CD8-positive, alpha-beta memory T cell (primary cell): ENCODE results near the gene SERPINA7. TPM values are rescaled to one million over a fixed set of nuclear protein-coding genes. Genes with fewer than 3 reads are reported as not detected.

Experiments
- CTCF ChIA-PET: fragments of 350-600 bp; sonication (Branson Sonifier 250); formaldehyde crosslinking; loops from one replicate; lab custom pipeline; 2021; ENCODE audit warnings: antibody characterized with exemption; lab: Charles Lee
- POLR2A ChIA-PET: fragments of 350-600 bp; sonication (Branson Sonifier 250); formaldehyde crosslinking; loops from one replicate; lab custom pipeline; 2021; ENCODE audit warnings: antibody characterized with exemption; lab: Charles Lee
- DNase-seq, 5 donors: peaks; one replicate each; pipeline versions ENCODE4 v3.0.0 to v3.0.0-alpha.2; 2020 to 2022; ENCODE audit warnings: mixed read lengths in 1 of 5
- H3K27ac ChIP-seq: one replicate; pipeline ENCODE4 v1.7.0; 2013; ENCODE audit warnings: low read depth, mild to moderate bottlenecking, low read length, moderate library complexity
- H3K27me3 ChIP-seq: 2 replicates; pipeline ENCODE4 v1.7.0; 2013; ENCODE audit warnings: low read length, mild to moderate bottlenecking; ENCODE audit not compliant: insufficient read depth, poor library complexity, severe bottlenecking
- H3K36me3 ChIP-seq: 2 replicates; pipeline ENCODE4 v1.7.0; 2013; ENCODE audit warnings: mild to moderate bottlenecking, low read length, moderate library complexity; ENCODE audit not compliant: insufficient read depth
- H3K4me1 ChIP-seq: 2 replicates; pipeline ENCODE4 v1.7.0; 2013; ENCODE audit warnings: mild to moderate bottlenecking, low read length, moderate library complexity; ENCODE audit not compliant: insufficient read depth
- H3K4me3 ChIP-seq: 2 replicates; pipeline ENCODE4 v1.7.0; 2013; ENCODE audit warnings: mild to moderate bottlenecking, low read length
- H3K9me3 ChIP-seq: 2 replicates; pipeline ENCODE4 v1.7.0; 2013; ENCODE audit warnings: mild to moderate bottlenecking, low read length
- H3K27ac Mint-ChIP-seq, 8 donors: one replicate each; pipeline ENCODE4 v1.8.0; 2020 to 2021; ENCODE audit warnings: mixed read lengths in 8 of 8, mild to moderate bottlenecking in 6 of 8, inconsistent platforms in 3 of 8, moderate library complexity in 3 of 8
- H3K27me3 Mint-ChIP-seq, 2 donors: one replicate each; pipeline ENCODE4 v1.8.0; 2020 to 2021; ENCODE audit warnings: mixed read lengths in 2 of 2, mild to moderate bottlenecking in 1 of 2, moderate library complexity in 1 of 2
- H3K36me3 Mint-ChIP-seq, 3 donors: one replicate each; pipeline ENCODE4 v1.8.0; 2020 to 2021; ENCODE audit warnings: mixed read lengths in 3 of 3, inconsistent platforms in 1 of 3, mild to moderate bottlenecking in 1 of 3
- H3K4me1 Mint-ChIP-seq, 3 donors: one replicate each; pipeline ENCODE4 v1.8.0; 2020 to 2021; ENCODE audit warnings: mixed read lengths in 3 of 3, inconsistent platforms in 1 of 3, mild to moderate bottlenecking in 1 of 3
- H3K4me3 Mint-ChIP-seq, 7 donors: one replicate each; pipeline ENCODE4 v1.8.0; 2020 to 2021; ENCODE audit warnings: mixed read lengths in 7 of 7, mild to moderate bottlenecking in 6 of 7, moderate library complexity in 4 of 7, inconsistent platforms in 2 of 7
- H3K9me3 Mint-ChIP-seq, 5 donors: one replicate each; pipeline ENCODE4 v1.8.0; 2020 to 2022; ENCODE audit warnings: mixed read lengths in 5 of 5, mild to moderate bottlenecking in 3 of 5, moderate library complexity in 2 of 5, inconsistent platforms in 1 of 5
- polyA plus RNA-seq: library from polyadenylated mRNA; unstranded; fragments of 300-500 nt; fragmentation: Illumina TruSeq; gene quantifications from one replicate; pipeline ENCODE4 v1.2.3, GENCODE V29; 2021
- total RNA-seq, 2 experiments: library from RNA; stranded (reverse); gene quantifications; one replicate each; pipeline ENCODE4 v1.2.3, GENCODE V29; 2021

SERPINA7 gene
- total RNA-seq, result not detected
- not detected for polyA plus RNA-seq

- DNase-seq, result no peak
- peaks cover 0 to 5% of the 10 kb centered on the region in 2 donors for H3K27me3 Mint-ChIP-seq
- POLR2A ChIA-PET, result no interaction called here
- no peaks in the 10 kb centered on the region for H3K9me3 ChIP-seq
- no peak within 1 kb of the TSS for H3K27ac ChIP-seq
- no peaks in the 10 kb centered on the region for H3K36me3 ChIP-seq
- no peaks in the 10 kb centered on the region for H3K27me3 ChIP-seq
- no peak within 1 kb of the TSS for H3K4me3 ChIP-seq
- no peaks in the 10 kb centered on the region for H3K4me1 ChIP-seq
- H3K27ac Mint-ChIP-seq, result no peak within 1 kb of the TSS
- no peaks in the 10 kb centered on the region for H3K36me3 Mint-ChIP-seq
- H3K4me1 Mint-ChIP-seq, result no peaks in the 10 kb centered on the region
- H3K4me3 Mint-ChIP-seq, result no peak within 1 kb of the TSS
- CTCF ChIA-PET, result no interaction called here
- H3K9me3 Mint-ChIP-seq, result no peaks in the 10 kb centered on the region
Observed at GRCh38 chrX:106038625-106039024, at the start of gene SERPINA7. Gene SERPINA7, minus strand, starts transcription at chrX:106038727. Its CDS starts 1,669 bp downstream, at chrX:106037058.

GRCh38 chrX:106069048-106069447 is 30.5 kb upstream of the SERPINA7 start:
- ChIA-PET POLR2A (no interaction called here), CTCF (no interaction called here)
- Histone ChIP-seq H3K4me1 (no peaks in the 10 kb centered on the region), H3K27ac (no peak overlapping the region), H3K4me3 (no peak overlapping the region), H3K27me3 (no peaks in the 10 kb centered on the region), H3K36me3 (no peaks in the 10 kb centered on the region), H3K9me3 (no peaks in the 10 kb centered on the region)
- Mint-ChIP-seq H3K27me3 (peaks cover 0 to 4% of the 10 kb centered on the region in 2 donors), H3K4me1 (no peaks in the 10 kb centered on the region), H3K9me3 (no peaks in the 10 kb centered on the region), H3K36me3 (no peaks in the 10 kb centered on the region), H3K27ac (no peak overlapping the region), H3K4me3 (no peak overlapping the region)
- DNase-seq, result no peak

- no peaks in the 10 kb centered on the region for H3K4me1 Mint-ChIP-seq
- H3K9me3 Mint-ChIP-seq, result peaks cover 0 to under 1% (median 0%) of the 10 kb centered on the region in 5 donors
- H3K36me3 ChIP-seq, result no peaks in the 10 kb centered on the region
- H3K36me3 Mint-ChIP-seq, result no peaks in the 10 kb centered on the region
- no peak overlapping the region for H3K4me3 Mint-ChIP-seq
- H3K27ac Mint-ChIP-seq, result no peak overlapping the region
- no peaks in the 10 kb centered on the region for H3K27me3 ChIP-seq
- H3K4me3 ChIP-seq, result no peak overlapping the region
- CTCF ChIA-PET, result no interaction called here
- POLR2A ChIA-PET, result no interaction called here
- no peaks in the 10 kb centered on the region for H3K4me1 ChIP-seq
- no peak for DNase-seq
- no peaks in the 10 kb centered on the region for H3K9me3 ChIP-seq
- no peak overlapping the region for H3K27ac ChIP-seq
- H3K27me3 Mint-ChIP-seq, result no peaks in the 10 kb centered on the region
Observed at GRCh38 chrX:106050054-106050453, 11.5 kb upstream of the SERPINA7 start.

- no peaks in the 10 kb centered on the region for H3K36me3 ChIP-seq
- H3K27ac ChIP-seq, result no peak overlapping the region
- ChIA-PET CTCF (no interaction called here), POLR2A (no interaction called here)
- H3K4me1 ChIP-seq, result no peaks in the 10 kb centered on the region
- H3K4me3 ChIP-seq, result no peak overlapping the region
- DNase-seq, result no peak
- H3K9me3 ChIP-seq, result no peaks in the 10 kb centered on the region
- Mint-ChIP-seq H3K27ac (no peak overlapping the region), H3K27me3 (peaks cover 0 to 5% of the 10 kb centered on the region in 2 donors), H3K9me3 (no peaks in the 10 kb centered on the region), H3K4me1 (no peaks in the 10 kb centered on the region), H3K36me3 (no peaks in the 10 kb centered on the region), H3K4me3 (no peak overlapping the region)
- no peaks in the 10 kb centered on the region for H3K27me3 ChIP-seq
Observed at GRCh38 chrX:106042296-106042695, 3.8 kb upstream of the SERPINA7 start.

- H3K36me3 Mint-ChIP-seq, result no peaks in the 10 kb centered on the region
- CTCF ChIA-PET, result no interaction called here
- no peak overlapping the region for H3K4me3 ChIP-seq
- no peak overlapping the region for H3K27ac Mint-ChIP-seq
- no peaks in the 10 kb centered on the region for H3K4me1 ChIP-seq
- no peaks in the 10 kb centered on the region for H3K27me3 ChIP-seq
- POLR2A ChIA-PET, result no interaction called here
- peaks cover 0 to 5% of the 10 kb centered on the region in 2 donors for H3K27me3 Mint-ChIP-seq
- no peaks in the 10 kb centered on the region for H3K4me1 Mint-ChIP-seq
- no peaks in the 10 kb centered on the region for H3K9me3 Mint-ChIP-seq
- H3K36me3 ChIP-seq, result no peaks in the 10 kb centered on the region
- no peak overlapping the region for H3K27ac ChIP-seq
- DNase-seq, result no peak
- H3K9me3 ChIP-seq, result no peaks in the 10 kb centered on the region
- no peak overlapping the region for H3K4me3 Mint-ChIP-seq
Observed at GRCh38 chrX:106040861-106041260, 2.3 kb upstream of the SERPINA7 start.

GRCh38 chrX:106039920-106040319 is 1.4 kb upstream of the SERPINA7 start:
- H3K27ac ChIP-seq, result no peak overlapping the region

GRCh38 chrX:106037835-106038473 is 573 bp downstream of the SERPINA7 start:
- POLR2A ChIA-PET, result no interaction called here
- no peak overlapping the region for H3K4me3 Mint-ChIP-seq

More at GRCh38 chrX:106039920-106040319, 1.4 kb upstream of the SERPINA7 start:
- H3K4me1 ChIP-seq, result no peaks in the 10 kb centered on the region
- H3K4me1 Mint-ChIP-seq, result no peaks in the 10 kb centered on the region
- no peak for DNase-seq
- no peaks in the 10 kb centered on the region for H3K9me3 ChIP-seq
- H3K36me3 ChIP-seq, result no peaks in the 10 kb centered on the region
- no peaks in the 10 kb centered on the region for H3K27me3 ChIP-seq
- H3K36me3 Mint-ChIP-seq, result no peaks in the 10 kb centered on the region
- H3K27me3 Mint-ChIP-seq, result peaks cover 0 to 5% of the 10 kb centered on the region in 2 donors
- no peaks in the 10 kb centered on the region for H3K9me3 Mint-ChIP-seq
- no peak overlapping the region for H3K27ac Mint-ChIP-seq
- H3K4me3 ChIP-seq, result no peak overlapping the region
- CTCF ChIA-PET, result no interaction called here
- POLR2A ChIA-PET, result no interaction called here
- H3K4me3 Mint-ChIP-seq, result no peak overlapping the region

GRCh38 chrX:106036716-106037115 is 1.8 kb downstream of the SERPINA7 start:
- ChIA-PET CTCF (no interaction called here), POLR2A (no interaction called here)
- Histone ChIP-seq H3K9me3 (no peaks in the 10 kb centered on the region), H3K27ac (no peak overlapping the region), H3K4me1 (no peaks in the 10 kb centered on the region), H3K36me3 (no peaks in the 10 kb centered on the region), H3K4me3 (no peak overlapping the region), H3K27me3 (no peaks in the 10 kb centered on the region)
- Mint-ChIP-seq H3K27me3 (peaks cover 0 to 5% of the 10 kb centered on the region in 2 donors), H3K9me3 (peaks cover 0 to 3% (median 0%) of the 10 kb centered on the region in 5 donors), H3K27ac (no peak overlapping the region), H3K4me3 (no peak overlapping the region), H3K36me3 (no peaks in the 10 kb centered on the region), H3K4me1 (no peaks in the 10 kb centered on the region)
- DNase-seq, result no peak

More at GRCh38 chrX:106037835-106038473, 573 bp downstream of the SERPINA7 start:
- H3K9me3 Mint-ChIP-seq, result peaks cover 0 to 3% (median 0%) of the 10 kb centered on the region in 5 donors
- no peak for DNase-seq
- CTCF ChIA-PET, result no interaction called here
- H3K27me3 Mint-ChIP-seq, result peaks cover 0 to 5% of the 10 kb centered on the region in 2 donors
- H3K27ac ChIP-seq, result no peak overlapping the region
- H3K36me3 Mint-ChIP-seq, result no peaks in the 10 kb centered on the region
- H3K36me3 ChIP-seq, result no peaks in the 10 kb centered on the region
- H3K27me3 ChIP-seq, result no peaks in the 10 kb centered on the region
- no peak overlapping the region for H3K4me3 ChIP-seq
- no peaks in the 10 kb centered on the region for H3K4me1 ChIP-seq
- no peak overlapping the region for H3K27ac Mint-ChIP-seq
- no peaks in the 10 kb centered on the region for H3K9me3 ChIP-seq
- H3K4me1 Mint-ChIP-seq, result no peaks in the 10 kb centered on the region
